Measurements from ENCODE around the gene SPTLC1.
A peak's percentile ranks its signal among the peaks of the same experiment; 100 is the strongest.
"Not testable (repeated sequence)": the region's sequence is repeated elsewhere in the genome, so short reads cannot be mapped to it uniquely, and the experiment has no call there.

The SPTLC1 gene

DNA sequence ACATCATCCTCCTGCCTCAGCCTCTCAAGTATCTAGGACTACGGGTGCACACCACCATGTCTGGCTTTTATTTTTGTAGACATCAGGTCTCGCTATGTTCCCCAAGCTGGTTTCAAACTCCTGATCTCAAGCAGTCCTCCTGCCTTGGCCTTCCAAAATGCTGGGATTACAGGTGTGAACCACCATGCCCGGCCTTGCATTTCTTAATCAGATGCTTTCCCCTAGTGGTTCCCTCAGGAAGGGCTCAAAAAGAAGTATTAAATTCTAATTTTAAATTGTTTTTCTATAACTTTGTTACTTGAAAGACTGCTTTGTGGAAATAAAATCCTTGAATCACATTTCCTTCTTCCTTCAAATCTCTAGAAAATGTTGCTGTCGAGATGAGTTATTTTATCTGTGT lies 85.7 kb downstream of the SPTLC1 start:
- peak in 1 of 3 experiments; percentile 22 for DNase-seq

GRCh38 chr9:92026206-92027002 lies 88.8 kb downstream of the SPTLC1 start:
- no peak for DNase-seq

GRCh38 chr9:92021785-92022541 lies 93.2 kb downstream of the SPTLC1 start:
- not testable (repeated sequence) for DNase-seq

- no peak for DNase-seq
Measured at GRCh38 chr9:92019658-92020057, 95.6 kb downstream of the SPTLC1 start.

DNA sequence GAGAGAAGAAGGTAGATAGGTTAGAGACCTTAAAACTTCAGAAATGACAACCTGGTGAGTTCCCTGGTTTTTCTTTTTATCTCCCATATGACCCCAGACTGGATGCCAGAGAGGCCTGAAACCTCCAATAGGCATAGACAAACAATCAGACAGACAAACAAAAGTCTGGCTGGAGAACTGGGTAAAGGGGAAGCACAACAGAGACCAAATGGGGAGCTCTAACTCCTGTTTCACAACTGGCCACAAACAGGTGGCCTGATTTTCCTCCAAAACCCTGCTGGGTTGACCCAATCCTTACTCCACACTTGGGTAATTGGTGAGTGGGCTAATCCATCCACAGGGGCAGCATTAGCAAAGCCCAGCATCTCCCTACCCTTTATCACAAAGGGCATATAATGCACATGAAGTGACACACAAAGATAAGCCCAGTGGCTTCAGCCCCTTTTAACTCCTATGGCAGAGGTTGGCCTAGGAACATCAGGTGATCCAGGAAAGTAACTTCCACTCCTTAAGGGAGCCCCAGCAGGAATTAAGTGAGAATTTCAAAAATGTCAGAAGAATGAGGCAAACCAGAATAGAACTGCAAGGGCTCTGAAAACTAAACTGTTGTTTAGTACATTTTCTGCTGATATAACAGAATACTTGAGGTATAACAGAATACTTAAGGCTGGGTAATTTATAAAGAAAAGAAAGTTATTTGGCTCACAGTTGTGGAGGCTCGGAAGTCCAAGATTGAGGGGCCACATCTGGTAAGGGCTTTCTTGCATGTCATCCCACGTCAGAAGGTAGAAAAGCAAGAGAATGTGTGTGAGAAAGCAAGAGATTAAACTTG lies 104.3 kb downstream of the SPTLC1 start:
- no peak for DNase-seq

- DNase-seq = not testable (repeated sequence)
Measured at GRCh38 chr9:92010253-92010652, 105.0 kb downstream of the SPTLC1 start.

DNA sequence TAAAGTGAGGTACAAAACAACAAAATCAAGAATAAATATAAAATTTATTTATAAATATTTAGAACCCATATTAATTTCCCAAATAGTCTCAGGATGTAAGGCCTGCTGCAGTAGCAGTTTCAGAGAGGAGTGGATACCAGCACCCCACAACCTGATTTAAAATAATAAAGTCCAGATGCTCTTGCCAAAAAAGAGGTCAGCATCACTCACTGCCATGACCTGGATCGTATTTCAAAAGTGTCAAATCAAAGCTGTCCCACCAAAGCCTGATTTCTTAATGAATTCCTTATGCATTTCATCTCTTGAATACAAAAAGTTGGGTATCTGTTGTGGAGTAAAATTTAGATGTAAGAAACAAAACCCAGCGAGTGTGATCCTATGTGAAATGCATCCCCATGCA lies 107.2 kb downstream of the SPTLC1 start:
- no peak for DNase-seq

- no peak for DNase-seq
Measured at GRCh38 chr9:92004045-92004392, 111.2 kb downstream of the SPTLC1 start.

- DNase-seq = no peak
Measured at GRCh38 chr9:92003308-92004044, 111.7 kb downstream of the SPTLC1 start.

DNA sequence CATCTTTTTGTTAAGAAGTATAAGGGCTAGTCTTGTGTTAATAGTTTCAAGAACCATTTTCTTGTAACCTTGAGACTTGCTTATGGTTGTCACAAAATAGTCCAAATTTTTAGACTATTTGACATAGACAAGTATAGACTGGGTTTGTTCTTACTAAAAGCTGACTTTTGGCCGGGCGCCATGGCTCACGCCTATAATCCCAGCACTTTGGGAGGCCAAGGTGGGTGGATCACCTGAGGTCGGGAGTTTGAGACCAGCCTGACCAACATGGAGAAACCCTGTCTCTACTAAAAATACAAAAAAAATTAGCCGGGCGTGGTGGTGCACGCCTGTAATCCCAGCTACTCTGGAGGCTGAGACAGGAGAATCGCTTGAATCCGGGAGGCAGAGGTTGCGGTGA lies 113.3 kb downstream of the SPTLC1 start:
- not testable (repeated sequence) for DNase-seq

DNA sequence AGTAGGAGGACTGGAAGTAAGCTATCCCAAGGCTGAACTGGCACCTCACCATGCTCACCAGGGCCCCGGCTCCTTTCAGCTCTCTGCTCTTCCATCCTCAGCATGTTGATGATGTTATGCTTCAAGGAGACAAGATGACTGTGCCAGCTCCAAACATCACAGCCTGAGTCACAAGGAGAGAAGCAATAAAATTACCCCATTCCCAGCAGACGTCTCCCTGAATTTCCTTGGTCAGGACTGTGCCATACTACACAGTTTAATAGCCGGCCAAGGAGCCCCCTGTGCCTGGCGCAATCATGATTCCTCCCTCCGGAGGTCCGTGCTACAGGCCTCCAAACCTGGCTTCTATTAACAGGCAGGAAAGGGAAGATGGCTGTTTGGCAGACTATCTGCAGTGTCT lies 114.0 kb downstream of the SPTLC1 start:
- DNase-seq = no peak

DNA sequence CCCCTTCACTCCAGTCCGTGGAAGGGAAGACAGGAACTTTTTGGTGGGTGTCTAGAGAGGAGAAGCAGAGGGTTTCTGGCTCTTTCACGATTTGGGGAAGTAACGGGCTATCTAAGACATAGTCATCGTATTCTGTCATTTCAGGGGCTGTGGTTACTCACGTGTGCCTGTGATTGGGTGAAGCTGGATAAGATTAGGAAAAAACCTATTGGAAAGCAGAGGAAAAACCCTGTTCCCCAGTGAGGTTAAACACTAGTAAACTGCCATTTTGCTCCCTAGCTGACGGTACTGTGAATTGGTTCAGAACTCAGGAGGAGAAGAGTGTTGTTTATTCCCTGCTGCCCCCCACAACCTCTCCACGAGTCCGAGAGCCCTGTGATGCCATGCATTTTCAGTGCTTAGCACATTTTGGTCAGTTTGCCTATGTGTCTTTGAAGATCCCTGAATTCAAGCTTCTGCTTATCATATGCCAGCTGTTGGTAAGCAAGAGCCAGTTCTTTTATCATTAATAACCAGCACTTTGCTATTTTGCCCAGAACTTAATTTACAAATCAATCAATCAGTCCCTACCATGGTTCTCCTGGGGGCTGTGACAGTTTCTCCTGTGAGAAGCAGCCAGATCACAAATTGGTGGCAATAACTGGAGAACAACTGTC lies 120.1 kb downstream of the SPTLC1 start:
- no peak for DNase-seq

DNA sequence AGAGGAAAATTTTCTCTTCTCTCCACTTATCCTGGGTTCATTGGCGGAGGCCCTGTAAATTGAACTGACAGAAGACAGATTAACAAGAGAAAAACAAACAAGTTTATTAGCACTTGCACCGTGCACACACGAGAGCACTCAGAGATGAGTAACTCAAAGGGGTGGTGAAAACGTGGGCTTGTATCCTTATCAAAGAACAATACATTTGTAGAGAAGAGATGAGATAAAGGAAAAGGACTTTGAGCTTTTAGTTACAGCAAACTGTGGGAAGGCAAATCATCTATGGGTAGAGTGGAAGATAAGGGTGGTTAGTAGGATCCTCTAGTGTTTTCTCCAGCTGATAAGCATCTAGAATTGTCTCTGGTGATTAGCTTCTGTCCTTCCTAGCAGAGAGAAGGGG lies 120.8 kb downstream of the SPTLC1 start:
- peak; percentile 8 to 49 (median 26) for DNase-seq

GRCh38 chr9:91992461-91993041 lies 122.7 kb downstream of the SPTLC1 start:
- no peak for DNase-seq

DNA sequence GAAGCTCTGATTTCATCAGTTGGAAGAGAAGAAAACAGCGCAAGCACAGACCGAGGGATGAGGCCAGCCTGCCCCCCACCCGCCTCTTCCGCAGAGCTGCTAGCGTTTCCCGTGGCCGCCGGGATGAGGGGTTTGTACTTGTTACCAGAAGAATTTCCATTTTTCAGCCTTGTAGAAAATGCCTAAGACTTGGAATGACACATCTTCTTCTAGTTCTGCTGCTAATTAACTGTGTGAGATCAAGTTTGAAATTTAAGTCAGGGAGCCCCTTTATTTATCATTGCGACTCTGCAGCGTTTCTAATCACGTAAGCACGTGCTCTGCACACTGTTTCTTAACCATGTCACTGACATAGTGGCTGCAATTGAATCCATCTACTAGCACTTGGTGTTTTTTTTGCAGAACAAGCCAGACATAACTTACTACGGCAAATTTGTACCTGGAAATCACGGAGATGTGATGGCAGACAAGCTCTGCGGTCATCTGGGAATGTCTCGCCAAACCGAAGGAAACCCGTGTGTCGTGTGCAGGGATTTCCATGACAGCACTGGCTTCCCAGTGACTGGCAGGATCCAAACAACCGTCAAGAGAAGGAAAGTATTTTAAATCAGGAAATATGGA lies 123.4 kb downstream of the SPTLC1 start:
- no peak for DNase-seq

DNA sequence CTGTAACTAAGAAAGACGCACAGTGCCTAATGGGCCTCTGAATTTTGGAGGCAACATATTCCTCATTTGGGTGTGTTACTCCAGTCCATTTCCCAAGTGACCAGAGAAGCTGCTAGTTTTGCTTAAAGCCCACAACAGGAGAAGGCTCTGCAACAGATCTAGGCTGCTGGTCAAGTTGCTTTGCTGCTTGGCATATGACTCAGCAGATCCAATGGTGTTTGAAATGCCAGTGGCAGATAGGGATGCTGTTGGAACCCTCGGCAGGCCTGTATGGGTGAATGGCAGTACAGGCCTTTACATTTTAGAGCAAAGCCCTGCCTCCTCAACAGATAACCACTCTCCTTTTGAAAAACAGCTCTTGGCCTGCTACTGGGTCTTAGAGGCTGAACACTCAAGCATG lies 129.0 kb downstream of the SPTLC1 start:
- DNase-seq = no peak

DNA sequence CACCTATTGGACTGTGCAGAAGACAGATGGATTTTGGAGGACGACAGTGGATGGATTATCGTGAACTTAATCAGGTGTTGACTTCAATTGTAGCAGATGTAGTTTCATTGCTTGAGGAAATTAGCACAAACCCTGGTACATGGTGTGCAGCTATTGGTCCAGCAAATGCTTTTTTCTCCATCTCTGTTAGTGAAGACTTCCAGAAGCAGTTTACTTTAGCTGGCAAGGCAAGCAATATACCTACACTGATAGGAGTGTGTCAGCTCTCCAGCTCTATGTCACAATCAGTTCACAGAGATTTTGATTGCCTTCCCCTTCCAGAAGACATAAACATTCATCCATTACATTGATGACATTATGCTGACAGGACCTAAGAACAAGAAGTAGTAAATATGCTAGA lies 129.5 kb downstream of the SPTLC1 start:
- no peak for DNase-seq

Data from NCI-H1417 (cell line).